Measurements from ENCODE around the gene KCNJ14.

The KCNJ14 gene

GRCh38 chr19:48489608-48490216, 34.3 kb downstream of the KCNJ14 start:
- DNase-seq: peak; percentile 4

GRCh38 chr19:48490981-48491792, 35.8 kb downstream of the KCNJ14 start:
- DNase-seq: peak; percentile 8

GRCh38 chr19:48491793-48492123, 36.4 kb downstream of the KCNJ14 start:
- no peak for DNase-seq

- peak; percentile 94 for DNase-seq
Measured at GRCh38 chr19:48492925-48493717, 37.7 kb downstream of the KCNJ14 start.

GRCh38 chr19:48493718-48494401, 38.5 kb downstream of the KCNJ14 start:
- no peak for DNase-seq

GRCh38 chr19:48495396-48495795, 40.0 kb downstream of the KCNJ14 start:
- DNase-seq: no peak

- no peak for DNase-seq
Measured at GRCh38 chr19:48496959-48497727, 41.8 kb downstream of the KCNJ14 start.

- DNase-seq: no peak
Measured at GRCh38 chr19:48497728-48498594, 42.6 kb downstream of the KCNJ14 start.

GRCh38 chr19:48498595-48499311, 43.4 kb downstream of the KCNJ14 start:
- DNase-seq: no peak

GRCh38 chr19:48499316-48500090, 44.1 kb downstream of the KCNJ14 start:
- no peak for DNase-seq

- no peak for DNase-seq
Measured at GRCh38 chr19:48500830-48501493, 45.6 kb downstream of the KCNJ14 start.

- peak; percentile 49 for DNase-seq
Measured at GRCh38 chr19:48501494-48502349, 46.3 kb downstream of the KCNJ14 start.

GRCh38 chr19:48502350-48503018, 47.1 kb downstream of the KCNJ14 start:
- DNase-seq: no peak

GRCh38 chr19:48506138-48506733, 50.9 kb downstream of the KCNJ14 start:
- peak; percentile 9 for DNase-seq

GRCh38 chr19:48507911-48508439, 52.6 kb downstream of the KCNJ14 start:
- DNase-seq: no peak

GRCh38 chr19:48508729-48509411, 53.5 kb downstream of the KCNJ14 start:
- no peak for DNase-seq
